HuH-7.5 (cell line): Measurements from ENCODE around the gene HBD.
"Not testable (repeated sequence)": the region's sequence is repeated elsewhere in the genome, so short reads cannot be mapped to it uniquely, and the experiment has no call there.

Source experiments
- DNase-seq: peaks from one replicate; pipeline ENCODE4 v3.0.0; 2011; ENCODE audit warnings: low spot score

HBD gene

GRCh38 chr11:5252919-5253265 lies 18.6 kb upstream of the HBD start:
- DNase-seq = no peak

- DNase-seq = no peak
These were observed 18.1 kb upstream of the HBD start for GRCh38 chr11:5252192-5252918.

DNA sequence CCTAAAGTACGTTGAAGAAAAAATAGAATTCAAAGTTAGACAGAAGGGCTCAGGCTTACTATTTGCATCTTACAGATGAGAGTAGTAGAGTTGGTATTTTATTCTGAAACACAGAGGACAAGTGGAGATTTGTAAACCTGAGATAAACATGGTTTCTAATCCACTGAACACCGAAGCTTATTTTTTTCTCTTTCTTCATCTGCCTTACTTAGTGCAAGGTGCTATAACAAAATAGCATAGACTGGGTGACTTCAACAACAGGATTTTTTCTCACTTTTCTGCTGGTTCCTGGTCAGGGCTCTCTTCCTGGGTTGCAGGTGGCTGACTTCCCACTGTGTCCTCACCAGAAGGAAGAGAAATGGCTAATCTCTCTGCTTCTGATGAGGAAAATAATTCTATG lies 17.5 kb upstream of the HBD start:
- DNase-seq = no peak

DNA sequence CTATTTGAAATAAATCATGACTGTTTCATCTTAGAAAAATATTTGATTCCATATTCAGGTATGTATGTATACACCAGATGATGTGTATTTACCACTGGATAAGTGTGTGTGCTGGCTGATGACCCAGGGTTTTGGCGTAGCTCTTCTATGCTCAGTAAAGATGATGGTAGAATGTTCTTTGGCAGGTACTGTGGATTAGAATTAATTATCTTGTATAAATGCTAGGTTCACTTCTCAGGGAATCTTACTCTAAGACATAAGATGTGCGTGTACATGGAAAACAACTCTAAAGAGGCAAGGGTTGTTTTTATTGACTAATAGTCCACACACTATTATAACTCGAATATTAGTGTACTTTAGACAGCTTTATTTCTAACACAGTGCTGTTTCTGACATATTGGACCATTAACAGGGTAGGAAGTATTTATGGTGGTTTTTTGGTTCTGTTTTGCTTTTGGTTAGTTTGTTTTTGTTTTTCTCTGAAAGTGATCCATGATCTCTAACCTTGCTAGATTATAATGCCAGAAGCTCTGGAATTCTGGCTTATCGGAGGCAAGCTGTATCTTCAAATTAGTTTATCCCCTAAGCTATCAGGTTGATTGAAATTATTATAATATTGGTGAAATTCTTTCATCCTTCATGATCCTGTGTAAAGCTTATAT lies 16.4 kb upstream of the HBD start:
- DNase-seq = no peak

- not testable (repeated sequence) for DNase-seq
These were observed 15.6 kb upstream of the HBD start, which contains the start of gene HBG1 for GRCh38 chr11:5249807-5250396. TSS of gene HBG1 (minus strand) at chr11:5249857. CDS start at chr11:5249804, 53 bp downstream.

- DNase-seq = not testable (repeated sequence)
These were observed 14.2 kb upstream of the HBD start for GRCh38 chr11:5248498-5248897.

GRCh38 chr11:5247472-5248192 lies 13.3 kb upstream of the HBD start:
- no peak for DNase-seq

GRCh38 chr11:5246772-5247471 lies 12.6 kb upstream of the HBD start:
- DNase-seq = no peak

DNA sequence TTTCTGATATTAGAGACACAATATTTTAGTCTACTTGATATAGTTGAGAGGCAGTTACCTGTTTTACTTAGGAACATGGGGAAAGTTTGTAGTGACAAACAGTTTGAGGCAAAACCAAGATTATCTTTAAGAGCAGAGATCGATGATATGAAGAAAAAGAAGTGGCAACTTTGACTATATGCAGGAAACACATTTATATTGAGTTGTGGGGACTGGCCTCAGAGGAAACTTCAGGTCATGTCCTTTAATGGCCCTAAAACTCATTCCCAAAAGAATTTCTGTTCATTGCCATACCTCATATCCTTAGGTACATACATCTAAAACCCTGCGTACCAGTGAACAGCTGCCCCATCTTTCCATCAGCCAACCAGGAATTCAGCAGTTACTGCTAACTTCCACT lies 10.9 kb upstream of the HBD start:
- DNase-seq = no peak

DNA sequence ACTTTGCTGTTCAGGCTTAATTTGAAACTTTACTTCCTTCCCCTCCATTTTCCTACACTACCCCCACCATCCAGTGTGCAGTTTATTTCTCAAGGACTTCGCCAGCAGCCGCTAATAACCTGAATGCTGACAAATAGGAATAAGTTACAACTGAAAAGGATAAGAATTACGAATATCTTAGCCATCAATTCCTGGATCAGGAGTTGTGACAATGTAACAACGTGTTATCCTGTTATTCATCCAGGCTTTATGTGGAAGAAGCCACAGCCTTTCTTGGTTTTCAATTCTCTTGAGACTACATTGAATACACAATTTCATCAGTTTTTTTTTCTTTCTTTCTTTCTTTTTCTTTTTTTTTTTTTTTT lies 9.5 kb upstream of the HBD start:
- DNase-seq = no peak

- no peak for DNase-seq
These were observed 8.9 kb upstream of the HBD start for GRCh38 chr11:5242933-5243815.

- no peak for DNase-seq
These were observed 7.9 kb upstream of the HBD start for GRCh38 chr11:5242208-5242607.

GRCh38 chr11:5241458-5241857 lies 7.2 kb upstream of the HBD start:
- no peak for DNase-seq

DNA sequence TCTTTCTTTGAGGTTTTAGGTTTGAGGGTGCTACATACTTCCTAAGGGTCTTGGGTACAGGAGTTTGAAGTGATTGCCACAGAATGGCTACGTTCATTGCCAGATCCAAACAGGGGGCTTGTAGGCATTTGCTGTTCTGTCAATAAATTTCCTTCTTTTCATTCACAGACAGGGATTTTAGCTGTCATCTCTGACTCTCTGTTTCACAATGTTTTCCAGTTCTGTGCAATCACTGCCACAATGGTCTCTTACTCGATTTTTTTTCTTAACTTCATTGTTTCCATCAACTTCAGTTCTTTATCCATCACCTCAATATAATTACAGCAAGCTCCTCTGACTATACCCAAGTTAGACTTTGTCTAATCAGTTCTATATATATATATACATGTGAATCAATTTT lies 6.2 kb upstream of the HBD start:
- DNase-seq = no peak

DNA sequence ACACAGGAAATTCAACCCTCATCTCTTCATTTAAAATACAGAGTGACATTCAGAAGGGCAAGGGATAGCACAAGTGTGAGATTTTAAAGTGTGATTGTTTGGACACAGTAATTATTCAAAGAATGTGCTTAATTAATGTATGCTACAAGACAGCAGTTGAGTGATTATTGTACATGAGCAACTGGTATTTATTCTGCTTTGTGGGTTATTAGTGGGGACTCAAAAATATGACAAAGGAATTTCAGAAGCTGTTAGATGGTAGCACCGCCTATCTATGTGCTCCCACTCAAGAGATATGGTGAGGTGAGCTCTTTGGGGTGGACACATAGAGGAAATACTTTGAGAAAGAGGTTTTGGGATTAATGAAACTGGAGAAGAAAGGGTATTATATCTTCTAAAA lies 5.8 kb upstream of the HBD start:
- DNase-seq = no peak

DNA sequence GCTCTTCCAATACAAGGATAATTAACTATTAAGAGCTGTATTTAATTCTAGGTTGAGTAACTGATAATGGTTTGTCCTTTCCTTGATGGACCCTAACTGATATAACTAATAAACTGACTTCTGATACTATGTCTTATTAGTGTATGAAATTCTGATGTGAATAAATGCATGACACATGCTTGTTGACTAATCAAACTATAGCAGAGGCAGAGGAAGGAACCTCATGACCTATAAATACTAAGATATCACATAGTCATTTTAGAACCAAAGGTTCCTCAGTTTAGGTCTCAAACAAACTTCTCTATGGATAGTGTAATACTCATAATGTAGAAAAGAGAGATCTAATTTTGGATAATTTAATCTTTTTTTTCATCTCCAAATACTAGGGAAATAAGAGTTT lies 4.8 kb upstream of the HBD start:
- no peak for DNase-seq

- no peak for DNase-seq
These were observed 4.2 kb upstream of the HBD start for GRCh38 chr11:5238486-5238885.

DNA sequence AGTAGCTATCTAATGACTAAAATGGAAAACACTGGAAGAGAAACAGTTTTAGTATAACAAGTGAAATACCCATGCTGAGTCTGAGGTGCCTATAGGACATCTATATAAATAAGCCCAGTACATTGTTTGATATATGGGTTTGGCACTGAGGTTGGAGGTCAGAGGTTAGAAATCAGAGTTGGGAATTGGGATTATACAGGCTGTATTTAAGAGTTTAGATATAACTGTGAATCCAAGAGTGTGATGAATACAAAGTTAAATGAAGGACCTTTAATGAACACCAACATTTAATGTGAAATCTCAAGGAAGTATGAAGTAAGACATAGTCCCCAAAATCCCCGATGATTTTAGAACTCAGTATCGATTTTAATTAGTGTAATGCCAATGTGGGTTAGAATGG lies 3.1 kb upstream of the HBD start:
- DNase-seq = no peak

DNA sequence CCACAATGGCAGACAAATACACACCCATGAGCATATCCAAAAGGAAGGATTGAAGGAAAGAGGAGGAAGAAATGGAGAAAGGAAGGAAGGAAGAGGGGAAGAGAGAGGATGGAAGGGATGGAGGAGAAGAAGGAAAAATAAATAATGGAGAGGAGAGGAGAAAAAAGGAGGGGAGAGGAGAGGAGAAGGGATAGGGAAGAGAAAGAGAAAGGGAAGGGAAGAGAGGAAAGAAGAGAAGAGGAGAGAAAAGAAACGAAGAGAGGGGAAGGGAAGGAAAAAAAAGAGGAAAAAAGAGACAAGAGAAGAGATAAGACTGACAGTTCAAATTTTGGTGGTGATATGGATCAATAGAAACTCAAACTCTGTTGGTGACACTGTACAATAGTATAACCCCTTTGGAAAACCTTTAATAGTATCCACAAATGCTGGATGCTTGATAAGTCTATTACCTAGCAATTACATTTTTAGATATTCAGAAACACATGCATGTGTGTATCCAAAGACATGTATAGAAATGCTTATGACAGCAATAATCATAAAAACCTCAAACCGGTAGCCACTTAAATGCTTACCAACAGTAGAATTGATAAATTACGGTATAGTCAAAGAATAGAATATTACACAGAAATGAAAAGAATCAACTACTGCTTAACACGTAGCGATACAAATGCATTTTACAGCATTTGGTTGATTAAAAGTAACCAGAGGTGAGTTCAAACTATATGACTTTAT lies 1.2 kb upstream of the HBD start:
- no peak for DNase-seq

DNA sequence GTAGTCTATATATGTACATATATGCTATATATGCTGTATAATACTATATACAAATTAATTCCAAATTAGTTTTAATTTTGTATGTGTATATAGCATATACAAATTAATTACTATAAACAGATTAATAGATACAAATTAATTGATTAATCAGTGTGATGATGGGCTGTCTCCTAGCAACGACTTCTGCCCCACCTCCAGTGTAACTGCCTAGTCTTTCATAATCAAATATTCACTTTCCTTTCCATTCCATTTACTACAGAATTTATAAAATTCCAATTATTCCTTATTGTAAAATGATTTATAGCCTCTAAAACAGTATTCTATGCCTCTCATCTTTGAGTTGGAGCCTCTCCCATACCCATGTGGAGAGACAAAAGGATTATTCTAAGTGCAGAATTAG lies 976 bp downstream of the HBD start:
- no peak for DNase-seq

- DNase-seq = no peak
These were observed 1.5 kb downstream of the HBD start for GRCh38 chr11:5232821-5233220.
